ENCODE measurements around the gene TRIM8. TPM values are rescaled to one million over a fixed set of nuclear protein-coding genes. Genes with fewer than 3 reads are reported as not detected.

TRIM8 gene
- total RNA-seq, 3 donors from 2014 or later (not counting 1 experiment from before 2014, with no cell fraction given), result 81.9 to 87.8 (median 86.2) TPM

DNA sequence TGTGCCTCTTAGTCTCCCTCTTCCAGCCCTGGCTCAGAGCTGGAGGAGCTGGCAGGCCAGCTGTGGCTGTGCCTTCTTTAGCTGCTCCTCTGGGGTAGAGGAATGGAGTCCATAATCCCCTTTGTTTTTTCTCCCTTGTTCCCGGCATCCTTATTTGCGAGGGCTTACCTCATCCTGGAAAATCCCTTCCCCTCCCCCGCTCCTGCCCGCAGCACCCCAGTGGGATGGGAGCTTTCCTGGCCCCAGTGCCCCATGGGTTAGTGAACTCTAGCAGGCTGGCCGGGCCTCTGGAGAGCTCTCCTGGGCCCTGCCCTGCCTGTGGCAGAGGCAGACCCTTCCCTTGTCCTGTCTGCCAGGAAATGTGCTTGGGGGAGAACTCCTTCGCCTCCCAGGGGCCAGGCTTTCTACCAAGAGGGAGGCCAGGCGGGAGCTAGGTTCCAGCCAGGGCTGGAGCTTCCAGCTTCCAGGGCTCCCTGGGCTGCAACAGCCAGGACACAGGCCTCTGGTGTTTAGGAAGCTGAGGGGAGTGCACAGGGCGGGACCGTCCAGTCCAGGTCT is 16.5 kb upstream of the TRIM8 start:
- Histone ChIP-seq H3K27me3 (ENCODE audit: control insufficient read depth, insufficient read depth, low read length) (no peaks in the 10 kb centered on the region), H3K9me3 (ENCODE audit: control insufficient read depth, insufficient read depth, low read length) (no peaks in the 10 kb centered on the region), H3K27ac (ENCODE audit: low read length) (no peak overlapping the region), H3K36me3 (ENCODE audit: control insufficient read depth, insufficient read depth, low read length) (peaks cover 9% of the 10 kb centered on the region), H3K4me1 (ENCODE audit: control insufficient read depth, insufficient read depth, low read length) (peaks cover 2% of the 10 kb centered on the region), H3K4me3 (ENCODE audit: low read length) (no peak overlapping the region)
- Mint-ChIP-seq H3K9me3 (no peaks in the 10 kb centered on the region), H3K4me1 (peaks cover 0 to 4% of the 10 kb centered on the region in 2 donors), H3K4me3 (no peak overlapping the region), H3K27ac (no peak overlapping the region), H3K27me3 (ENCODE audit: low read depth in 2 of 2) (no peaks in the 10 kb centered on the region), H3K36me3 (no peaks in the 10 kb centered on the region)
- TF ChIP-seq, protein P1, sequence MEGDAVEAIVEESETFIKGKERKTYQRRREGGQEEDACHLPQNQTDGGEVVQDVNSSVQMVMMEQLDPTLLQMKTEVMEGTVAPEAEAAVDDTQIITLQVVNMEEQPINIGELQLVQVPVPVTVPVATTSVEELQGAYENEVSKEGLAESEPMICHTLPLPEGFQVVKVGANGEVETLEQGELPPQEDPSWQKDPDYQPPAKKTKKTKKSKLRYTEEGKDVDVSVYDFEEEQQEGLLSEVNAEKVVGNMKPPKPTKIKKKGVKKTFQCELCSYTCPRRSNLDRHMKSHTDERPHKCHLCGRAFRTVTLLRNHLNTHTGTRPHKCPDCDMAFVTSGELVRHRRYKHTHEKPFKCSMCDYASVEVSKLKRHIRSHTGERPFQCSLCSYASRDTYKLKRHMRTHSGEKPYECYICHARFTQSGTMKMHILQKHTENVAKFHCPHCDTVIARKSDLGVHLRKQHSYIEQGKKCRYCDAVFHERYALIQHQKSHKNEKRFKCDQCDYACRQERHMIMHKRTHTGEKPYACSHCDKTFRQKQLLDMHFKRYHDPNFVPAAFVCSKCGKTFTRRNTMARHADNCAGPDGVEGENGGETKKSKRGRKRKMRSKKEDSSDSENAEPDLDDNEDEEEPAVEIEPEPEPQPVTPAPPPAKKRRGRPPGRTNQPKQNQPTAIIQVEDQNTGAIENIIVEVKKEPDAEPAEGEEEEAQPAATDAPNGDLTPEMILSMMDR (IDR thresholded peaks at IDR 0.05), result no peak
- DNase-seq, result no peak
- 94% methylated on average over 8 of the region's 9 CpGs for WGBS (ENCODE audit: insufficient coverage)
- ATAC-seq, result no peak
- intact Hi-C loops (cut with micrococcal nuclease), result no loop called here

GRCh38 chr10:102628451-102628911 is 15.8 kb upstream of the TRIM8 start:
- no peak for ATAC-seq
- Mint-ChIP-seq H3K27me3 (ENCODE audit: low read depth in 2 of 2) (no peaks in the 10 kb centered on the region), H3K27ac (no peak overlapping the region), H3K4me3 (no peak overlapping the region), H3K9me3 (no peaks in the 10 kb centered on the region), H3K36me3 (no peaks in the 10 kb centered on the region), H3K4me1 (peaks cover 0 to 4% of the 10 kb centered on the region in 2 donors)
- Histone ChIP-seq H3K4me1 (ENCODE audit: control insufficient read depth, insufficient read depth, low read length) (peaks cover 6% of the 10 kb centered on the region), H3K36me3 (ENCODE audit: control insufficient read depth, insufficient read depth, low read length) (peaks cover 9% of the 10 kb centered on the region), H3K27me3 (ENCODE audit: control insufficient read depth, insufficient read depth, low read length) (no peaks in the 10 kb centered on the region), H3K4me3 (ENCODE audit: low read length) (no peak overlapping the region), H3K27ac (ENCODE audit: low read length) (no peak overlapping the region), H3K9me3 (ENCODE audit: control insufficient read depth, insufficient read depth, low read length) (no peaks in the 10 kb centered on the region)
- TF ChIP-seq, protein P1 (IDR thresholded peaks at IDR 0.05), result no peak
- WGBS (ENCODE audit: insufficient coverage), result 91% methylated on average over 11 of the region's 11 CpGs
- intact Hi-C loops (cut with micrococcal nuclease), result no loop called here
- DNase-seq, result no peak

DNA sequence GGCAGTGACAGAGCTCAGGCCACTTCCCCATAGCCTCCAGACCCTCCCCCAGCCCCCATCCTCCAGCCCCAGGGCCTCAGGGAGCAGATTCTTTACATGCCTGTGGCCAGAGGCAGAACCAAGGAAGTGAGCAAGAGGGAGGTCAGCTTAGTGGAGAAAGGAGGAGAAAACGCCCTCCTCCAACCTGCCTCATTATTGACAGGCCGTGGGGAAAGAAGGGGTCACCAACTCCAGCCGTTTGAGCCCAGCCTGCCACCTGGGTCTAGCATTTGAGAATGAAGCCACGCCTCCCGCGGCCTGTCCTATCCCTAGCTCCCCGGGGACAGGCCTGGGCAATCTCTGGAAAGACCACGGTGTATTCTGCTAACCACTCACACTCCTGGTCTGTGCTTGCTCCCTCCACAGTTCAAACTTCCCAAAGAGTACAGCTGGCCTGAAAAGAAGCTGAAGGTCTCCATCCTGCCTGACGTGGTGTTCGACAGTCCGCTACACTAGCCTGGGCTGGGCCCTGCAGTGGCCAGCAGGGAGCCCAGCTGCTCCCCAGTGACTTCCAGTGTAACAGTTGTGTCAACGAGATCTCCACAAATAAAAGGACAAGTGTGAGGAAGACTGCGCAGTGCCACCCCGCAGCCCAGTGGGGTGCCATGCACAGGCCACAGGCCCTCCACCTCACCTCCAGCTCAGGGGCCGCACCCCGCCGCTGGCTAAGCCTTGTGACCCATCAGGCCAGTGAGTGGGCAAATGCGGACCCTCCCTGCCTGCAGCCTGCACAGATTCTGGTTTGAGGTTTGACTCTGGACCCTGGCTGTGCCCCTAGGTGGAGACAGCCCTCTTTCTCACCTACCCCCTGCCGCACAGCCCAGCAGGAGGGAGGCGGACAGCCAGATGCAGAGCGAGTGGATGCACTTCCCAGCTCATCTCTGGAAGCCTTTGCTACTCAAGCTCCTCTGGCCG is 14.3 kb upstream of the TRIM8 start:
- TF ChIP-seq, protein P1 (IDR thresholded peaks at IDR 0.05), result no peak
- DNase-seq (no peak), ATAC-seq (no peak)
- peaks cover 9% of the 10 kb centered on the region for H3K36me3 ChIP-seq (ENCODE audit: control insufficient read depth, insufficient read depth, low read length)
- H3K4me1 Mint-ChIP-seq, result peaks cover 0 to 4% of the 10 kb centered on the region in 2 donors
- no peaks in the 10 kb centered on the region for H3K27me3 Mint-ChIP-seq (ENCODE audit: low read depth in 2 of 2)
- no peak overlapping the region for H3K4me3 Mint-ChIP-seq
- intact Hi-C loops (cut with micrococcal nuclease), result no loop called here
- 95% methylated on average over 21 of the region's 22 CpGs for WGBS (ENCODE audit: insufficient coverage)
- H3K27ac Mint-ChIP-seq, result no peak overlapping the region
- H3K4me1 ChIP-seq (ENCODE audit: control insufficient read depth, insufficient read depth, low read length), result peaks cover 12% of the 10 kb centered on the region
- no peaks in the 10 kb centered on the region for H3K9me3 Mint-ChIP-seq
- no peak overlapping the region for H3K27ac ChIP-seq (ENCODE audit: low read length)
- H3K9me3 ChIP-seq (ENCODE audit: control insufficient read depth, insufficient read depth, low read length), result no peaks in the 10 kb centered on the region
- H3K36me3 Mint-ChIP-seq, result no peaks in the 10 kb centered on the region
- H3K4me3 ChIP-seq (ENCODE audit: low read length), result no peak overlapping the region
- H3K27me3 ChIP-seq (ENCODE audit: control insufficient read depth, insufficient read depth, low read length), result no peaks in the 10 kb centered on the region

Measured in natural killer cell (primary cell).